ENCODE data around the gene C1QL1. TPM values are rescaled to one million over a fixed set of nuclear protein-coding genes. Genes with fewer than 3 reads are reported as not detected.

The C1QL1 gene
- total RNA-seq, 3 donors from 2014 or later, result not detected

- DNase-seq (no peak), ATAC-seq (no peak)
- Mint-ChIP-seq H3K9me3 (no peaks in the 10 kb centered on the region), H3K4me1 (ENCODE audit: low read depth) (no peaks in the 10 kb centered on the region), H3K4me3 (no peak overlapping the region), H3K27me3 (ENCODE audit: low read depth) (peaks cover 31% of the 10 kb centered on the region), H3K36me3 (ENCODE audit: insufficient read depth) (no peaks in the 10 kb centered on the region)
Observed at GRCh38 chr17:44977814-44978550, 9.9 kb upstream of the C1QL1 start.

GRCh38 chr17:44977065-44977464, 9.0 kb upstream of the C1QL1 start:
- peaks cover 34% of the 10 kb centered on the region for H3K27me3 Mint-ChIP-seq (ENCODE audit: low read depth)
- peaks cover 6% of the 10 kb centered on the region for H3K4me1 Mint-ChIP-seq (ENCODE audit: low read depth)
- no peak for DNase-seq
- no peaks in the 10 kb centered on the region for H3K36me3 Mint-ChIP-seq (ENCODE audit: insufficient read depth)
- H3K4me3 Mint-ChIP-seq, result no peak overlapping the region
- H3K9me3 Mint-ChIP-seq, result no peaks in the 10 kb centered on the region
- no peak for ATAC-seq

- DNase-seq (no peak), ATAC-seq (no peak)
- H3K36me3 Mint-ChIP-seq (ENCODE audit: insufficient read depth), result no peaks in the 10 kb centered on the region
- no peaks in the 10 kb centered on the region for H3K9me3 Mint-ChIP-seq
- H3K4me3 Mint-ChIP-seq, result no peak overlapping the region
- H3K27me3 Mint-ChIP-seq (ENCODE audit: low read depth), result peaks cover 37% of the 10 kb centered on the region
- H3K4me1 Mint-ChIP-seq (ENCODE audit: low read depth), result peaks cover 10% of the 10 kb centered on the region
Observed at GRCh38 chr17:44976206-44976605, 8.1 kb upstream of the C1QL1 start.

- H3K4me1 Mint-ChIP-seq (ENCODE audit: low read depth), result peaks cover 27% of the 10 kb centered on the region
- no peaks in the 10 kb centered on the region for H3K9me3 Mint-ChIP-seq
- no peak overlapping the region for H3K4me3 Mint-ChIP-seq
- no peaks in the 10 kb centered on the region for H3K36me3 Mint-ChIP-seq (ENCODE audit: insufficient read depth)
- H3K27me3 Mint-ChIP-seq (ENCODE audit: low read depth), result peaks cover 33% of the 10 kb centered on the region
- DNase-seq (no peak), ATAC-seq (no peak)
Observed at GRCh38 chr17:44972953-44973352, 4.8 kb upstream of the C1QL1 start.

GRCh38 chr17:44971776-44972483, 3.8 kb upstream of the C1QL1 start:
- ATAC-seq (peak; percentile 80 to 81), DNase-seq (peak; percentile 38)
- Mint-ChIP-seq H3K36me3 (ENCODE audit: insufficient read depth) (no peaks in the 10 kb centered on the region), H3K4me3 (peak overlapping the region; percentile 46), H3K4me1 (ENCODE audit: low read depth) (peaks cover 31% of the 10 kb centered on the region), H3K9me3 (no peaks in the 10 kb centered on the region), H3K27me3 (ENCODE audit: low read depth) (peaks cover 37% of the 10 kb centered on the region)

- no peak for DNase-seq
- Mint-ChIP-seq H3K27me3 (ENCODE audit: low read depth) (peaks cover 50% of the 10 kb centered on the region), H3K9me3 (no peaks in the 10 kb centered on the region), H3K4me3 (peak overlapping the region; percentile 51), H3K36me3 (ENCODE audit: insufficient read depth) (no peaks in the 10 kb centered on the region), H3K4me1 (ENCODE audit: low read depth) (peaks cover 35% of the 10 kb centered on the region)
- no peak for ATAC-seq
Observed at GRCh38 chr17:44970136-44970741, 2.1 kb upstream of the C1QL1 start.

- no peaks in the 10 kb centered on the region for H3K9me3 Mint-ChIP-seq
- peaks cover 3% of the 10 kb centered on the region for H3K36me3 Mint-ChIP-seq (ENCODE audit: insufficient read depth)
- peaks cover 35% of the 10 kb centered on the region for H3K4me1 Mint-ChIP-seq (ENCODE audit: low read depth)
- ATAC-seq, result no peak
- no peak for DNase-seq
- H3K27me3 Mint-ChIP-seq (ENCODE audit: low read depth), result peaks cover 54% of the 10 kb centered on the region
- peak overlapping the region; percentile 68 for H3K4me3 Mint-ChIP-seq
Observed at GRCh38 chr17:44969144-44969780, 1.2 kb upstream of the C1QL1 start.

- ATAC-seq (peak; percentile 0), DNase-seq (no peak)
- H3K4me1 Mint-ChIP-seq (ENCODE audit: low read depth), result peaks cover 35% of the 10 kb centered on the region
- H3K36me3 Mint-ChIP-seq (ENCODE audit: insufficient read depth), result peaks cover 3% of the 10 kb centered on the region
- H3K4me3 Mint-ChIP-seq, result no peak overlapping the region
- no peaks in the 10 kb centered on the region for H3K9me3 Mint-ChIP-seq
- H3K27me3 Mint-ChIP-seq (ENCODE audit: low read depth), result peaks cover 67% of the 10 kb centered on the region
Observed at GRCh38 chr17:44967907-44968224, 237 bp downstream of the C1QL1 start.

GRCh38 chr17:44967026-44967906, 837 bp downstream of the C1QL1 start:
- Mint-ChIP-seq H3K9me3 (no peaks in the 10 kb centered on the region), H3K27me3 (ENCODE audit: low read depth) (peaks cover 68% of the 10 kb centered on the region), H3K4me1 (ENCODE audit: low read depth) (peaks cover 31% of the 10 kb centered on the region), H3K4me3 (no peak overlapping the region), H3K36me3 (ENCODE audit: insufficient read depth) (peaks cover 3% of the 10 kb centered on the region)
- DNase-seq, result no peak
- peak; percentile 4 to 6 for ATAC-seq

- peaks cover 63% of the 10 kb centered on the region for H3K27me3 Mint-ChIP-seq (ENCODE audit: low read depth)
- no peaks in the 10 kb centered on the region for H3K9me3 Mint-ChIP-seq
- peaks cover 3% of the 10 kb centered on the region for H3K36me3 Mint-ChIP-seq (ENCODE audit: insufficient read depth)
- no peak overlapping the region for H3K4me3 Mint-ChIP-seq
- ATAC-seq (no peak), DNase-seq (no peak)
- H3K4me1 Mint-ChIP-seq (ENCODE audit: low read depth), result peaks cover 25% of the 10 kb centered on the region
Observed at GRCh38 chr17:44966348-44967025, 1.6 kb downstream of the C1QL1 start.

- DNase-seq (no peak), ATAC-seq (no peak)
- H3K9me3 Mint-ChIP-seq, result no peaks in the 10 kb centered on the region
- no peak overlapping the region for H3K4me3 Mint-ChIP-seq
- H3K27me3 Mint-ChIP-seq (ENCODE audit: low read depth), result peaks cover 68% of the 10 kb centered on the region
- H3K36me3 Mint-ChIP-seq (ENCODE audit: insufficient read depth), result peaks cover 3% of the 10 kb centered on the region
- H3K4me1 Mint-ChIP-seq (ENCODE audit: low read depth), result peaks cover 25% of the 10 kb centered on the region
Observed at GRCh38 chr17:44965481-44966234, 2.4 kb downstream of the C1QL1 start.

GRCh38 chr17:44961921-44962350, 6.2 kb downstream of the C1QL1 start:
- Mint-ChIP-seq H3K36me3 (ENCODE audit: insufficient read depth) (peaks cover 3% of the 10 kb centered on the region), H3K4me1 (ENCODE audit: low read depth) (peaks cover 9% of the 10 kb centered on the region), H3K4me3 (no peak overlapping the region), H3K9me3 (no peaks in the 10 kb centered on the region), H3K27me3 (ENCODE audit: low read depth) (peaks cover 75% of the 10 kb centered on the region)
- ATAC-seq, result no peak
- DNase-seq, result no peak

- Mint-ChIP-seq H3K9me3 (no peaks in the 10 kb centered on the region), H3K4me3 (no peak overlapping the region), H3K36me3 (ENCODE audit: insufficient read depth) (peaks cover 3% of the 10 kb centered on the region), H3K27me3 (ENCODE audit: low read depth) (peaks cover 73% of the 10 kb centered on the region), H3K4me1 (ENCODE audit: low read depth) (peaks cover 7% of the 10 kb centered on the region)
- ATAC-seq (no peak), DNase-seq (no peak)
Observed at GRCh38 chr17:44960691-44961090, 7.4 kb downstream of the C1QL1 start.
